Measurements from ENCODE around the gene DIP2A.

- no peak for TF ChIP-seq CTCF (IDR thresholded peaks at IDR 0.05; ENCODE audit: low read depth, low read length)
- no peak for TF ChIP-seq EZH2phosphoT487 (IDR thresholded peaks at IDR 0.05; ENCODE audit: low read depth)
These were observed 47.5 kb upstream of the DIP2A start for GRCh38 chr21:46411236-46411635.

All from OCI-LY3 (cell line).